HepG2 (cell line): ENCODE measurements around the gene ZNF324B. TPM values are rescaled to one million over a fixed set of nuclear protein-coding genes. Genes with fewer than 3 reads are reported as not detected.

Experiments used
- AGO1 ChIP-seq: fragments of 200-400 bp; formaldehyde crosslinking; IDR thresholded peaks from 2 replicates; pipeline ENCODE4 v1.6.1; 2017; ENCODE audit warnings: mild to moderate bottlenecking, low read depth, low read length, moderate library complexity; ENCODE audit not compliant: poor library complexity, severe bottlenecking
- FOXJ3 ChIP-seq: sonication (generic); formaldehyde crosslinking; IDR thresholded peaks from 2 replicates; pipeline ENCODE4 v1.4.0; 2020; ENCODE audit warnings: missing genetic modification reagents, mild to moderate bottlenecking, borderline replicate concordance
- FOXM1 ChIP-seq: sonication (generic); formaldehyde crosslinking; IDR thresholded peaks from 2 replicates; pipeline ENCODE4 v1.5.0; 2020; ENCODE audit warnings: missing genetic modification reagents
- HOXA9 ChIP-seq: sonication (generic); formaldehyde crosslinking; IDR thresholded peaks from 2 replicates; pipeline ENCODE4 v1.8.1; 2022; ENCODE audit warnings: missing genetic modification reagents, mild to moderate bottlenecking, moderate library complexity, borderline replicate concordance
- SRSF9 ChIP-seq: fragments of 200-400 bp; formaldehyde crosslinking; IDR thresholded peaks from 2 replicates; pipeline ENCODE4 v1.6.1; 2018; ENCODE audit warnings: borderline replicate concordance, mild to moderate bottlenecking, low read depth, low read length; ENCODE audit not compliant: insufficient read depth, poor library complexity, severe bottlenecking
- THYN1 ChIP-seq: sonication (generic); formaldehyde crosslinking; IDR thresholded peaks from 2 replicates; pipeline ENCODE4 v1.8.1; 2023; ENCODE audit warnings: low read depth, mild to moderate bottlenecking, moderate library complexity, missing genetic modification reagents, borderline replicate concordance
- WIZ ChIP-seq: sonication (generic); formaldehyde crosslinking; IDR thresholded peaks from 2 replicates; pipeline ENCODE4 v1.5.1; 2020; ENCODE audit warnings: mild to moderate bottlenecking, missing genetic modification reagents
- ZNF225 ChIP-seq: sonication (generic); formaldehyde crosslinking; IDR thresholded peaks from 2 replicates; pipeline ENCODE4 v1.4.0; 2020; ENCODE audit warnings: mild to moderate bottlenecking, missing genetic modification reagents
- ZNF230 ChIP-seq: sonication (generic); formaldehyde crosslinking; IDR thresholded peaks from 2 replicates; pipeline ENCODE4 v1.4.0; 2020; ENCODE audit warnings: mild to moderate bottlenecking, missing genetic modification reagents
- ZNF761 ChIP-seq: sonication (generic); formaldehyde crosslinking; conservative IDR thresholded peaks from 2 replicates; pipeline ENCODE4 v1.4.0; 2020; ENCODE audit warnings: mild to moderate bottlenecking, missing genetic modification reagents
- polyA plus RNA-seq, 8 experiments: library from polyadenylated mRNA; depleted of rRNA in 3 of 8; stranded (reverse) in 7 of 8; unstranded in 1 of 8; fragments of >200 nt; fragmentation: Illumina TruSeq in 4 of 8; extraction: Trizol in 4 of 8; gene quantifications; 2 replicates each; pipeline versions ENCODE4 v1.2.1 to v1.2.3, GENCODE V29; 2011 to 2016; ENCODE audit warnings: low read depth in 4 of 8, missing spikeins in 1 of 8, mixed read lengths in 1 of 8; ENCODE audit not compliant: insufficient read depth in 1 of 8
- total RNA-seq, 5 experiments: library from RNA; depleted of rRNA; stranded (reverse); fragments of >200 nt; fragmentation: Illumina TruSeq; extraction: Trizol; gene quantifications; 2 replicates each; pipeline ENCODE4 v1.2.3, GENCODE V29; 2016; ENCODE audit warnings: low read depth in 1 of 5
- TF ChIP-seq, protein P1 (sequence below): sonication (generic); formaldehyde crosslinking; IDR thresholded peaks from 2 replicates; pipeline ENCODE4 v1.4.0; 2020; ENCODE audit warnings: missing genetic modification reagents, borderline replicate concordance
- TF ChIP-seq, protein P2 (sequence below): sonication (generic); formaldehyde crosslinking; conservative IDR thresholded peaks from 2 replicates; pipeline ENCODE4 v1.8.1; 2023; ENCODE audit warnings: missing genetic modification reagents
- TF ChIP-seq, protein P3 (sequence below): IDR thresholded peaks from 2 replicates; pipeline ENCODE4 v1.6.1; 2016; ENCODE audit warnings: low read depth, control low read depth
- TF ChIP-seq, protein P4 (sequence below): sonication (generic); formaldehyde crosslinking; IDR thresholded peaks from 2 replicates; pipeline ENCODE4 v1.5.0; 2020; ENCODE audit warnings: missing genetic modification reagents
- TF ChIP-seq, protein P5 (sequence below): fragments of 450-650 bp; IDR thresholded peaks from 2 replicates; pipeline ENCODE4 v1.6.1; 2017; ENCODE audit warnings: mild to moderate bottlenecking

The ZNF324B gene
- total and polyA plus RNA-seq, 2 of the 13 experiments (the other 11 are each of a cell fraction or from before 2014, with no cell fraction given) = 0.53 to 3.0 TPM

DNA sequence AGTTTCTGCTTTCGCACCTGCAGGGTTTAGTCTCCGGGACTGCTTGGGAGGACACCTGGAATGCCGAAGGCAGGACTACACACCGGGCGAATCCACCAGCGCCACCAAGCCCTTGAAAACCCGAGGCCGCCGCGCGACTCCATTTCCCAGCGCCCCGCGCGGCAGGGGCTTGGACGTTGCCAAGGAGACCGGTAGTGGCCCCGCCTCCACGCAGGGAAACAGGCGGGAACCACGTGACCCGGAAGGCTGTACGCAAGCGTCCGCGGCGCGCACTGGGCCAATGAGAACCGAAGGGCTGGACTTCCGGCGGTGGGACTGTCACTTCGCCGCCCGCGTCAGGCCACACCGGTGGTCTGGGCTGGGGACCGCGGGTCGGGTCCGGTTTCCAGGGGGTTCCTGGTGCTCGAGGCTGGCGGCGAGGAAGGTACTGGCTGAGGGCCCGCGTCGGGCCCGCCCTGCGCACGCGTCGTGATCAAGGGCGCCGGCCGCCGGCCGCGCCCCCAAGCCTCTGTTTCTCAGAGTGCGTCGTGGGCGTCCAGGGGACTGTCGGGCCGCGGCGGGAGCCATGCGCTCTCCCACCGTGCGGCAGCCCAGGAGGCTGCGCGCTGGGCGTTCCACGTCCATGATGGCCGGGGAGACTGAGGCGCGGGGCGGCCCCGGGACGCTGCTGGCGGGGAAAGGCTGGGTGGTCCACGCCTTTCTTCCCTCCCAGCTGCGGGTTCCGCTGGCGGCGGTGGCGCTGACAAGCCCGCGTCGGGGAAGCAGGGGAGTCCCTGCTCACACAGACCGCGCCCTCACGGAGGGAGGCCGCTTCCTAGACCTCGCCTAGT lies 15.6 kb downstream of the ZNF324B start, which contains the start of gene ZNF324 (continued):
- TF ChIP-seq, protein P1, sequence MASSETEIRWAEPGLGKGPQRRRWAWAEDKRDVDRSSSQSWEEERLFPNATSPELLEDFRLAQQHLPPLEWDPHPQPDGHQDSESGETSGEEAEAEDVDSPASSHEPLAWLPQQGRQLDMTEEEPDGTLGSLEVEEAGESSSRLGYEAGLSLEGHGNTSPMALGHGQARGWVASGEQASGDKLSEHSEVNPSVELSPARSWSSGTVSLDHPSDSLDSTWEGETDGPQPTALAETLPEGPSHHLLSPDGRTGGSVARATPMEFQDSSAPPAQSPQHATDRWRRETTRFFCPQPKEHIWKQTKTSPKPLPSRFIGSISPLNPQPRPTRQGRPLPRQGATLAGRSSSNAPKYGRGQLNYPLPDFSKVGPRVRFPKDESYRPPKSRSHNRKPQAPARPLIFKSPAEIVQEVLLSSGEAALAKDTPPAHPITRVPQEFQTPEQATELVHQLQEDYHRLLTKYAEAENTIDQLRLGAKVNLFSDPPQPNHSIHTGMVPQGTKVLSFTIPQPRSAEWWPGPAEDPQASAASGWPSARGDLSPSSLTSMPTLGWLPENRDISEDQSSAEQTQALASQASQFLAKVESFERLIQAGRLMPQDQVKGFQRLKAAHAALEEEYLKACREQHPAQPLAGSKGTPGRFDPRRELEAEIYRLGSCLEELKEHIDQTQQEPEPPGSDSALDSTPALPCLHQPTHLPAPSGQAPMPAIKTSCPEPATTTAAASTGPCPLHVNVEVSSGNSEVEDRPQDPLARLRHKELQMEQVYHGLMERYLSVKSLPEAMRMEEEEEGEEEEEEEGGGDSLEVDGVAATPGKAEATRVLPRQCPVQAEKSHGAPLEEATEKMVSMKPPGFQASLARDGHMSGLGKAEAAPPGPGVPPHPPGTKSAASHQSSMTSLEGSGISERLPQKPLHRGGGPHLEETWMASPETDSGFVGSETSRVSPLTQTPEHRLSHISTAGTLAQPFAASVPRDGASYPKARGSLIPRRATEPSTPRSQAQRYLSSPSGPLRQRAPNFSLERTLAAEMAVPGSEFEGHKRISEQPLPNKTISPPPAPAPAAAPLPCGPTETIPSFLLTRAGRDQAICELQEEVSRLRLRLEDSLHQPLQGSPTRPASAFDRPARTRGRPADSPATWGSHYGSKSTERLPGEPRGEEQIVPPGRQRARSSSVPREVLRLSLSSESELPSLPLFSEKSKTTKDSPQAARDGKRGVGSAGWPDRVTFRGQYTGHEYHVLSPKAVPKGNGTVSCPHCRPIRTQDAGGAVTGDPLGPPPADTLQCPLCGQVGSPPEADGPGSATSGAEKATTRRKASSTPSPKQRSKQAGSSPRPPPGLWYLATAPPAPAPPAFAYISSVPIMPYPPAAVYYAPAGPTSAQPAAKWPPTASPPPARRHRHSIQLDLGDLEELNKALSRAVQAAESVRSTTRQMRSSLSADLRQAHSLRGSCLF = no peak
- TF ChIP-seq THYN1 (CRISPR knock-in tag) (no peak), FOXJ3 (no peak), FOXM1 (no peak), ZNF761 (CRISPR knock-in tag) (no peak; the same call in 1 of the 2 replicates), SRSF9 (no peak), WIZ (CRISPR knock-in tag) (no peak), ZNF225 (CRISPR knock-in tag) (no peak), HOXA9 (CRISPR knock-in tag) (no peak), AGO1 (peak; percentile 48), ZNF230 (CRISPR knock-in tag) (no peak)
- TF ChIP-seq, protein P2, sequence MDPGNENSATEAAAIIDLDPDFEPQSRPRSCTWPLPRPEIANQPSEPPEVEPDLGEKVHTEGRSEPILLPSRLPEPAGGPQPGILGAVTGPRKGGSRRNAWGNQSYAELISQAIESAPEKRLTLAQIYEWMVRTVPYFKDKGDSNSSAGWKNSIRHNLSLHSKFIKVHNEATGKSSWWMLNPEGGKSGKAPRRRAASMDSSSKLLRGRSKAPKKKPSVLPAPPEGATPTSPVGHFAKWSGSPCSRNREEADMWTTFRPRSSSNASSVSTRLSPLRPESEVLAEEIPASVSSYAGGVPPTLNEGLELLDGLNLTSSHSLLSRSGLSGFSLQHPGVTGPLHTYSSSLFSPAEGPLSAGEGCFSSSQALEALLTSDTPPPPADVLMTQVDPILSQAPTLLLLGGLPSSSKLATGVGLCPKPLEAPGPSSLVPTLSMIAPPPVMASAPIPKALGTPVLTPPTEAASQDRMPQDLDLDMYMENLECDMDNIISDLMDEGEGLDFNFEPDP (CRISPR knock-in tag) = no peak
- TF ChIP-seq, protein P3, sequence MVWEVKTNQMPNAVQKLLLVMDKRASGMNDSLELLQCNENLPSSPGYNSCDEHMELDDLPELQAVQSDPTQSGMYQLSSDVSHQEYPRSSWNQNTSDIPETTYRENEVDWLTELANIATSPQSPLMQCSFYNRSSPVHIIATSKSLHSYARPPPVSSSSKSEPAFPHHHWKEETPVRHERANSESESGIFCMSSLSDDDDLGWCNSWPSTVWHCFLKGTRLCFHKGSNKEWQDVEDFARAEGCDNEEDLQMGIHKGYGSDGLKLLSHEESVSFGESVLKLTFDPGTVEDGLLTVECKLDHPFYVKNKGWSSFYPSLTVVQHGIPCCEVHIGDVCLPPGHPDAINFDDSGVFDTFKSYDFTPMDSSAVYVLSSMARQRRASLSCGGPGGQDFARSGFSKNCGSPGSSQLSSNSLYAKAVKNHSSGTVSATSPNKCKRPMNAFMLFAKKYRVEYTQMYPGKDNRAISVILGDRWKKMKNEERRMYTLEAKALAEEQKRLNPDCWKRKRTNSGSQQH = no peak
- TF ChIP-seq, protein P4, sequence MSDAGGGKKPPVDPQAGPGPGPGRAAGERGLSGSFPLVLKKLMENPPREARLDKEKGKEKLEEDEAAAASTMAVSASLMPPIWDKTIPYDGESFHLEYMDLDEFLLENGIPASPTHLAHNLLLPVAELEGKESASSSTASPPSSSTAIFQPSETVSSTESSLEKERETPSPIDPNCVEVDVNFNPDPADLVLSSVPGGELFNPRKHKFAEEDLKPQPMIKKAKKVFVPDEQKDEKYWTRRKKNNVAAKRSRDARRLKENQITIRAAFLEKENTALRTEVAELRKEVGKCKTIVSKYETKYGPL (CRISPR knock-in tag) = no peak
- TF ChIP-seq, protein P5, sequence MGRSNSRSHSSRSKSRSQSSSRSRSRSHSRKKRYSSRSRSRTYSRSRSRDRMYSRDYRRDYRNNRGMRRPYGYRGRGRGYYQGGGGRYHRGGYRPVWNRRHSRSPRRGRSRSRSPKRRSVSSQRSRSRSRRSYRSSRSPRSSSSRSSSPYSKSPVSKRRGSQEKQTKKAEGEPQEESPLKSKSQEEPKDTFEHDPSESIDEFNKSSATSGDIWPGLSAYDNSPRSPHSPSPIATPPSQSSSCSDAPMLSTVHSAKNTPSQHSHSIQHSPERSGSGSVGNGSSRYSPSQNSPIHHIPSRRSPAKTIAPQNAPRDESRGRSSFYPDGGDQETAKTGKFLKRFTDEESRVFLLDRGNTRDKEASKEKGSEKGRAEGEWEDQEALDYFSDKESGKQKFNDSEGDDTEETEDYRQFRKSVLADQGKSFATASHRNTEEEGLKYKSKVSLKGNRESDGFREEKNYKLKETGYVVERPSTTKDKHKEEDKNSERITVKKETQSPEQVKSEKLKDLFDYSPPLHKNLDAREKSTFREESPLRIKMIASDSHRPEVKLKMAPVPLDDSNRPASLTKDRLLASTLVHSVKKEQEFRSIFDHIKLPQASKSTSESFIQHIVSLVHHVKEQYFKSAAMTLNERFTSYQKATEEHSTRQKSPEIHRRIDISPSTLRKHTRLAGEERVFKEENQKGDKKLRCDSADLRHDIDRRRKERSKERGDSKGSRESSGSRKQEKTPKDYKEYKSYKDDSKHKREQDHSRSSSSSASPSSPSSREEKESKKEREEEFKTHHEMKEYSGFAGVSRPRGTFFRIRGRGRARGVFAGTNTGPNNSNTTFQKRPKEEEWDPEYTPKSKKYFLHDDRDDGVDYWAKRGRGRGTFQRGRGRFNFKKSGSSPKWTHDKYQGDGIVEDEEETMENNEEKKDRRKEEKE = no peak
